ENCODE results near the gene SRXN1. TPM values are rescaled to one million over a fixed set of nuclear protein-coding genes. Genes with fewer than 3 reads are reported as not detected.
A peak's percentile ranks its signal among the peaks of the same experiment; 100 is the strongest.

The SRXN1 gene
- total RNA-seq, 4 donors from 2014 or later, result 54.3 to 212 (median 135) TPM

DNA sequence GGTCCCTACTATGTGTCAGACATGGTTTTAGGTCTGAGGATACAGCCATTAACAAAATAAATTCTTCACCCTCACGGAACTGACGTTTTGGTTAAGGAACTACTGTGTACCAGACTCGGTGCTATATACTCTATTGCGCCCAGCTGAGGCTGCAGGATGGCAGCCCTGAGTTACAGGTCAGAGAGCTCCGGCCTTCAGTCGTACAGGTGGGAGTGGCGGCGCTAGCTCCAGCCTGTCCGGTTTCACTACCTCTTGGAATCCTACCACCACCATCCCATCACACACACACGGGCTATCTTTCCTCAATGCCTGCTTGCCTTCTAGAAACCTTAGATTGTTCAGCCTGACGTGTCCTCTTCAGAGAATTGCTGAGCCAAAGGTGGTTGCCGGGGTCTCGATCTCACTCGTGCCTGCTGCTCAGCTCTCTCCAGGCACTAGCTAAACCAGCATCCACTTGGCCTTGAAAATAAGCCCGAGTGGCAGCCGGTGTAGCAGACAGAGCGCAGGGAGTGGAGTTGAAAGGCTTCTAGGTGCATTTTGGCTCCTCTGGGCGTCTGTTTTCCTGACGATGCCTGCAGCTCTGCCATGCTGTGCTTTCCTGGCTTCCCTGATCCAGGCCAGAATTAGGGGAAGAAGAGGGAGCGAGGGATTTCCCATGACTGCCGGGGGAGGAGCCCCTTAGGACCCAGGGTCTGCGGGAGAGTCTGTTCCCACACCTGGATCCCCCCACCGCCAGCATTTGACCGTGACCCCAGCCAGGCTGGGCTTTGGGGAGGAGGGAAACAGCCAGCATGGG, 41.8 kb downstream of the SRXN1 start:
- H3K4me3 ChIP-seq (replicated peaks in 1 of 3), result no peak overlapping the region
- DNase-seq, result no peak
- WGBS, 2 donors, result 30 to 36% methylated on average over 20 to 22 of the region's 24 CpGs
- no peaks in the 10 kb centered on the region for H3K9me3 ChIP-seq
- H3K27ac ChIP-seq, result no peak overlapping the region
- H3K36me3 ChIP-seq, result no peaks in the 10 kb centered on the region
- TF ChIP-seq, protein P1, sequence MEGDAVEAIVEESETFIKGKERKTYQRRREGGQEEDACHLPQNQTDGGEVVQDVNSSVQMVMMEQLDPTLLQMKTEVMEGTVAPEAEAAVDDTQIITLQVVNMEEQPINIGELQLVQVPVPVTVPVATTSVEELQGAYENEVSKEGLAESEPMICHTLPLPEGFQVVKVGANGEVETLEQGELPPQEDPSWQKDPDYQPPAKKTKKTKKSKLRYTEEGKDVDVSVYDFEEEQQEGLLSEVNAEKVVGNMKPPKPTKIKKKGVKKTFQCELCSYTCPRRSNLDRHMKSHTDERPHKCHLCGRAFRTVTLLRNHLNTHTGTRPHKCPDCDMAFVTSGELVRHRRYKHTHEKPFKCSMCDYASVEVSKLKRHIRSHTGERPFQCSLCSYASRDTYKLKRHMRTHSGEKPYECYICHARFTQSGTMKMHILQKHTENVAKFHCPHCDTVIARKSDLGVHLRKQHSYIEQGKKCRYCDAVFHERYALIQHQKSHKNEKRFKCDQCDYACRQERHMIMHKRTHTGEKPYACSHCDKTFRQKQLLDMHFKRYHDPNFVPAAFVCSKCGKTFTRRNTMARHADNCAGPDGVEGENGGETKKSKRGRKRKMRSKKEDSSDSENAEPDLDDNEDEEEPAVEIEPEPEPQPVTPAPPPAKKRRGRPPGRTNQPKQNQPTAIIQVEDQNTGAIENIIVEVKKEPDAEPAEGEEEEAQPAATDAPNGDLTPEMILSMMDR (IDR thresholded peaks at IDR 0.05), result no peak
- no peak for TF ChIP-seq POLR2A (IDR thresholded peaks at IDR 0.05)
- intact Hi-C loops (cut with DNase I), result no loop called here
- H3K4me1 ChIP-seq, result peaks cover 0 to 5% of the 10 kb centered on the region in 2 donors
- H3K27me3 ChIP-seq, result peaks cover 7% of the 10 kb centered on the region

DNA sequence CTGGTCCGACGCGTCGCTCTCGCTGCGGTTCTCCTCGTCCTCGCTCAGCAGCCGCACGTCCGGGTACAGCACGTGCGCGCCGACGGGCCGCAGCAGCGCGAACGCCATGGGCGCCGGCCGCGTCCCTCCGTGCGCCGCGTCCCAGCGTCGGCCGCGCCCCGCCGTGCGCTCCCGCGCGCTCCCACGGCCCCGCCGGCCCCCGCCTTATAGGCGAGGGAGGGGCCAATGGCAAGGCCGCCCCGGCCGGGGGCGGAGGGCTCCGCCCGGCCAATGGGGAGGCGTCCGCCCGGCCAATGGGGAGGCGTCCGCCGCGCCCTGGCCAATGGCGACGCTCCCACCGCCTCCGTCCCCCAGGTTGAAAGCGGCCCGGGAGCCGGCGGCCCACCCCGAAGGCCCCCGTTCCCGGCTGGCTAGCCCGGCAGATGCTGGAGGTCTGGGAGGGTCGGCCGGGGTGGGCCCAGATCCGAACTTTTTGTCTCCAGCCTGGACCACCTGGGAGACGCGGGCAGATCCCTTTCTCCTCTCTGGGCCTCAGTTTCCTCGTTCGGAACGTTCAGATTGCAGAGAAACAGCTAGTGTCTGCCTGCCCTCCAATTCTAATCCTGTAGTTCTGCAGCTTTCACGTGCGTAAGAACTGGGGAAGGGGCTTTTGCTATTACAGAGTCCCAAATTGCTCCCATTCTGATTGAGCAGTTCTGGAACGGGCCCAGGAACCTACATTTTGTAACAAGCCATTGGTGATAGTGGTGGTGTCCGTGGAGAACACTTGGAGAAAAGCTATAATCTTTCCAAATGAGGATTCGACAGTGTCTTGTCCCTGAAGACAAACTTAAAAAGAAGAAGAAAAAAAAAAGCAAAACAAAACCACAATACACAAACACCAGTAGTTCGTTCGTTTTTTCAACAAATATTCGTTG, 42.6 kb downstream of the SRXN1 start, which contains the start of gene TCF15:
TCF15 (minus strand) TSS at position 180 of the 917 bp plus-strand sequence; CDS start at position 108, 72 bp downstream.
- no peak within 1 kb of the TSS for H3K27ac ChIP-seq
- DNase-seq, result peak in 1 of 2 donors; percentile 8
- no peak within 1 kb of the TSS for H3K4me3 ChIP-seq (replicated peaks in 1 of 3)
- TF ChIP-seq, protein P1 (IDR thresholded peaks at IDR 0.05), result no peak
- peak in 1 of 2 donors; percentile 22 for TF ChIP-seq POLR2A (IDR thresholded peaks at IDR 0.05)
- no peaks in the 10 kb centered on the region for H3K36me3 ChIP-seq
- intact Hi-C loops (cut with DNase I), result no loop called here
- no peaks in the 10 kb centered on the region for H3K9me3 ChIP-seq
- H3K4me1 ChIP-seq, result peaks cover 0 to 5% of the 10 kb centered on the region in 2 donors
- peaks cover 7% of the 10 kb centered on the region for H3K27me3 ChIP-seq
- 27 to 39% methylated on average over 13 to 18 of the region's 84 CpGs for WGBS, 2 donors

DNA sequence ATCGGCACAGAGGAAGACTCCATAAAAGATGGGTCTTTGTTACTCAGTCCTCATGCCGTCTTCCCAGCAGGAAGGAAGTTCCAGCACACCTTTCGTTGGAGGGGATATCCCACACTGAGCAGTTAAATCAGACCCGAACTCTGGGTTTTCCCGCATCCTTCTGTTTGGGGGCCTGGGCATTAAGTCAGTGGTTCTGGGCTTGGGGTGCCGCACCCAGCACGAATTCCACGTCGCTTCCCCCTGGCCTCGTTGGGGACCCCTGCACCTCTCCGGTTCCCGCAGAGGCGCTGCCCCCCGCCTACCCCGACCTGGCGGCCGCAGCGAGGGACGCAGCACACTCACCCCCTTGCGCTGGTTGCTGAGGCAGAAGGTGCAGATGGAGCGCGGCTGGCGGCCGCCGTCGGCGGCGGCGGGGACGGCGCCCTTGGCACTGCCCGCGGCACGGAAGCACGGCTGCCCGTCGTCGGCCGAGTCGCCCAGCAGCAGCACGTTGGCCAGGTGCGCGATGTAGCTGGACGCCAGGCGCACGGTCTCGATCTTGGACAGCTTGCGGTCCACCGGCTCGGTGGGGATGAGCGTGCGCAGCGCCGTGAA, 43.5 kb downstream of the SRXN1 start:
- TF ChIP-seq, protein P1 (IDR thresholded peaks at IDR 0.05), result no peak
- no peak for TF ChIP-seq POLR2A (IDR thresholded peaks at IDR 0.05)
- Histone ChIP-seq H3K9me3 (no peaks in the 10 kb centered on the region), H3K4me3 (replicated peaks in 1 of 3) (no peak overlapping the region), H3K36me3 (no peaks in the 10 kb centered on the region), H3K27ac (no peak overlapping the region), H3K27me3 (peaks cover 7% of the 10 kb centered on the region), H3K4me1 (peaks cover 0 to 5% of the 10 kb centered on the region in 2 donors)
- intact Hi-C loops (cut with DNase I), result no loop called here
- DNase-seq, result no peak
- 17 to 18% methylated on average over 19 of the region's 54 CpGs for WGBS, 2 donors

DNA sequence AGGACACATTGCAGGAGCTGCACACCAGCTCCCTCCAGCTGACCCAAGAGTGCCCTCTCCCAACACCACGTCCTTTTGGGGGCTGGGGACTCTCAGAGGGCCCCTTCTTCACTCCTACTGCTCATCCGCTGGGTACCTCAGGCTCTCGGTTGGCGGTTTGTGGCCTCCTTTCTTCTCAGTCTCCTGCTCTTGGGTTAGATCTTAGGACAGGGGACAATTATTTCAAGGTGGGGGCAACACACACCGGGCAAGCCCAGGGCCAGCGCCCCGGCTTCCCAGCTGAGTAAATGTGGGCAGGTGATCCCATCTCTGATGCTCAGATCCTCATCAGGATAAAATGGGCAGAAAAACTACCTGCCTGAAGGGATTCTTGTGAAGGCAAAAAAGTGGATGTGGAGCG, 44.0 kb downstream of the SRXN1 start:
- Histone ChIP-seq H3K27me3 (peaks cover 7% of the 10 kb centered on the region), H3K4me1 (peaks cover 0 to 5% of the 10 kb centered on the region in 2 donors), H3K27ac (no peak overlapping the region), H3K36me3 (no peaks in the 10 kb centered on the region), H3K4me3 (replicated peaks in 1 of 3) (no peak overlapping the region), H3K9me3 (no peaks in the 10 kb centered on the region)
- no peak for TF ChIP-seq POLR2A (IDR thresholded peaks at IDR 0.05)
- TF ChIP-seq, protein P1 (IDR thresholded peaks at IDR 0.05), result no peak
- no peak for DNase-seq
- intact Hi-C loops (cut with DNase I), result no loop called here
- WGBS, 2 donors, result 77 to 79% methylated on average over 8 of the region's 8 CpGs

Data from thyroid gland (tissue), 4 donors.